Activated naive CD8-positive, alpha-beta T cell treated with anti-CD3 and anti-CD28 coated beads, Interleukin-2, amount 50 U/mL, for 24 hours (primary cell): ENCODE measurements around the gene LIPJ.

ENCODE experiments used
- ATAC-seq: fragments of 150-1000 bp; cut with Tn5 transposase; one replicate; pipeline ENCODE4 v1.10.0; 2021
- DNase-seq: peaks from one replicate; pipeline ENCODE4 v3.0.0; 2021
- H3K27ac Mint-ChIP-seq: one replicate; pipeline ENCODE4 v1.8.0; 2021; ENCODE audit warnings: mild to moderate bottlenecking, mixed read lengths
- H3K27me3 Mint-ChIP-seq: one replicate; pipeline ENCODE4 v1.8.0; 2021; ENCODE audit warnings: mixed read lengths
- H3K36me3 Mint-ChIP-seq: one replicate; pipeline ENCODE4 v1.8.0; 2021; ENCODE audit warnings: low read depth, mixed read lengths
- H3K4me1 Mint-ChIP-seq: one replicate; pipeline ENCODE4 v1.8.0; 2021; ENCODE audit warnings: mixed read lengths
- H3K4me3 Mint-ChIP-seq: one replicate; pipeline ENCODE4 v1.8.0; 2021; ENCODE audit warnings: mild to moderate bottlenecking, moderate library complexity, mixed read lengths
- H3K9me3 Mint-ChIP-seq: one replicate; pipeline ENCODE4 v1.8.0; 2021; ENCODE audit warnings: mixed read lengths

LIPJ gene

GRCh38 chr10:88623835-88624234 is 37.3 kb downstream of the LIPJ start:
- Mint-ChIP-seq H3K4me3 (no peak overlapping the region), H3K9me3 (no peaks in the 10 kb centered on the region)

GRCh38 chr10:88624840-88625239 is 38.3 kb downstream of the LIPJ start:
- Mint-ChIP-seq H3K27me3 (no peaks in the 10 kb centered on the region), H3K4me1 (no peaks in the 10 kb centered on the region), H3K4me3 (no peak overlapping the region), H3K36me3 (no peaks in the 10 kb centered on the region), H3K9me3 (no peaks in the 10 kb centered on the region), H3K27ac (no peak overlapping the region)
- ATAC-seq, result no peak
- DNase-seq, result no peak

More at GRCh38 chr10:88623835-88624234, 37.3 kb downstream of the LIPJ start:
- Mint-ChIP-seq H3K27me3 (no peaks in the 10 kb centered on the region), H3K27ac (no peak overlapping the region), H3K4me1 (no peaks in the 10 kb centered on the region), H3K36me3 (no peaks in the 10 kb centered on the region)
- ATAC-seq (no peak), DNase-seq (no peak)

- no peak for ATAC-seq
Observed at GRCh38 chr10:88640186-88640585, 53.6 kb downstream of the LIPJ start.

GRCh38 chr10:88642209-88642608 is 55.6 kb downstream of the LIPJ start:
- Mint-ChIP-seq H3K4me1 (no peaks in the 10 kb centered on the region), H3K27ac (no peak overlapping the region), H3K9me3 (peaks cover 4% of the 10 kb centered on the region), H3K27me3 (peaks cover 9% of the 10 kb centered on the region), H3K36me3 (no peaks in the 10 kb centered on the region), H3K4me3 (no peak overlapping the region)
- DNase-seq, result no peak
- ATAC-seq, result no peak

More at GRCh38 chr10:88640186-88640585, 53.6 kb downstream of the LIPJ start:
- Mint-ChIP-seq H3K9me3 (peaks cover 4% of the 10 kb centered on the region), H3K4me3 (no peak overlapping the region), H3K27me3 (peaks cover 17% of the 10 kb centered on the region), H3K4me1 (no peaks in the 10 kb centered on the region), H3K27ac (no peak overlapping the region), H3K36me3 (no peaks in the 10 kb centered on the region)
- DNase-seq, result no peak

- H3K27me3 Mint-ChIP-seq, result peaks cover 5% of the 10 kb centered on the region
- no peak for DNase-seq
- H3K9me3 Mint-ChIP-seq, result peaks cover 4% of the 10 kb centered on the region
- no peak for ATAC-seq
- no peak overlapping the region for H3K4me3 Mint-ChIP-seq
- no peaks in the 10 kb centered on the region for H3K36me3 Mint-ChIP-seq
- H3K4me1 Mint-ChIP-seq, result no peaks in the 10 kb centered on the region
- no peak overlapping the region for H3K27ac Mint-ChIP-seq
Observed at GRCh38 chr10:88642963-88643362, 56.4 kb downstream of the LIPJ start.

- Mint-ChIP-seq H3K9me3 (no peaks in the 10 kb centered on the region), H3K36me3 (no peaks in the 10 kb centered on the region), H3K4me3 (no peak overlapping the region), H3K4me1 (peaks cover 4% of the 10 kb centered on the region), H3K27ac (no peak overlapping the region), H3K27me3 (peaks cover 2% of the 10 kb centered on the region)
- ATAC-seq, result no peak
- DNase-seq, result no peak
Observed at GRCh38 chr10:88647061-88647615, 60.6 kb downstream of the LIPJ start.

- no peak for DNase-seq
- Mint-ChIP-seq H3K4me3 (no peak overlapping the region), H3K9me3 (no peaks in the 10 kb centered on the region), H3K27me3 (peaks cover 6% of the 10 kb centered on the region), H3K27ac (no peak overlapping the region), H3K36me3 (no peaks in the 10 kb centered on the region), H3K4me1 (peaks cover 4% of the 10 kb centered on the region)
- no peak for ATAC-seq
Observed at GRCh38 chr10:88651101-88651551, 64.6 kb downstream of the LIPJ start.

GRCh38 chr10:88652616-88653015 is 66.1 kb downstream of the LIPJ start:
- Mint-ChIP-seq H3K27me3 (peaks cover 4% of the 10 kb centered on the region), H3K9me3 (no peaks in the 10 kb centered on the region), H3K4me1 (peaks cover 4% of the 10 kb centered on the region), H3K36me3 (no peaks in the 10 kb centered on the region), H3K4me3 (no peak overlapping the region), H3K27ac (no peak overlapping the region)
- ATAC-seq, result no peak
- DNase-seq, result no peak
